Forelimb muscle (tissue), 1 donor: ENCODE measurements around the gene ZNF263. TPM values are rescaled to one million over a fixed set of nuclear protein-coding genes. Genes with fewer than 3 reads are reported as not detected.
A peak's percentile ranks its signal among the peaks of the same experiment; 100 is the strongest.

Experiments
- DNase-seq: peaks from one replicate; pipeline ENCODE4 v3.0.0-alpha.2; 2013; ENCODE audit warnings: low read depth
- polyA plus RNA-seq: library from polyadenylated mRNA; unstranded; fragments of 120-200 nt; gene quantifications from one replicate; pipeline ENCODE4 v1.2.1, GENCODE V29; 2013; ENCODE audit not compliant: insufficient read length

Gene ZNF263
- polyA plus RNA-seq = 29.9 TPM

DNA sequence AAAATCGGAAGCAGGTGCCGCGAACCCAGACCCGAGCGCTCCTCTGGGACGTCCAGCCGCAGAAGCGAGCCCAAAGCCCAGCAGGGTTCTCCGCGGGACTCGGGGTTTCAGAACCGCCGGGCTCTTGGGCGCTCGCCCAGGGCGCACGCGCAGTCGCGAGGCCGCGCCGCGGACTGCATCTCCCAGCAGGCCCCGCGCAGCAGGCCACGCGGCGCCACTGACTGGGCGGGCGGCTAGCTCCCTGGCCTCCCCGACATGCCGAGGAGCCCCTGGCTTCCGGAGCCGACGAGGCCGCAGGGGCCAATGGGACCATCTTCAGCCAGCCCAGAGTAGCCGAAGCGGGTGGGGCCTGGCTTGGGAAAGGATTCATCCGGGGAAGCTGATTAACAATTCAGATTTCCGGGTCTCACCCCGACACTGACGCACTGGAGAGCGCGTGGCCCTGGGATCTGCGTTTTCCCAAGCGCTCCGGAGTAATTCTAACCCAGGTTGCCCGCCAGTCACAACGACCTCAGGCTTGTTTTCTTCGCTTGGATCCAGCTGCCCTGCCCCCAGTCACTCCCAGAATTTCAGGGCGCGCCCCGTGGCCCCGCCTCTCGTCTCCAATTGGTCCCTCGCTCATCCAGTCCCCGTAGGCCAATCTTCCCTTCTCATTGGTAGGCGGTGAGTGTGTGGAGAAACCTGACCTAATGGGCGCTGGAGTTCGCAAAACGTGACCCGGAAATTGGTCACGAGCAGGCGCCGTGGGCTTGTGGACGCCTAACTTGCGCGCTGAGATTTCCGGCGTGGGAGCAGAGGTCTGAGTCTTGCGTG, at the start of gene ZNF263:
ZNF263 (plus strand) TSS at position 762 of the 813 bp plus-strand sequence. CDS start 328 bp downstream, outside the sequence.
- peak; percentile 98 for DNase-seq

DNA sequence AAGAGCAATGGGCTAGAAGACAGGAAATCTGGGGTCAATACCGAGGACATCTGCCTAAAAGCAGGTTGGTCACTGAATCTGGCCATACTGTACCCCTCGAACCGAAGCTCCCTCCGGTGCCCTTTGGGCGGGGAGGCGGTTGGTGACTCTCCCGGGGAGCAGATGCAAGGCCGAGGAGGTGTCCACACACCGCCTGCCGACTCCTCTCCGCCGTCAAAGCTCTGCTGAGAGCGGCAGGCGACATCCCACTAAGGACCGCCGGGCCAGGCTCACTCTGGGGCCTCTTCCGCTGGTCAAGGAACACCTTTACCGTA, 48.8 kb upstream of the ZNF263 start:
- DNase-seq = no peak

DNA sequence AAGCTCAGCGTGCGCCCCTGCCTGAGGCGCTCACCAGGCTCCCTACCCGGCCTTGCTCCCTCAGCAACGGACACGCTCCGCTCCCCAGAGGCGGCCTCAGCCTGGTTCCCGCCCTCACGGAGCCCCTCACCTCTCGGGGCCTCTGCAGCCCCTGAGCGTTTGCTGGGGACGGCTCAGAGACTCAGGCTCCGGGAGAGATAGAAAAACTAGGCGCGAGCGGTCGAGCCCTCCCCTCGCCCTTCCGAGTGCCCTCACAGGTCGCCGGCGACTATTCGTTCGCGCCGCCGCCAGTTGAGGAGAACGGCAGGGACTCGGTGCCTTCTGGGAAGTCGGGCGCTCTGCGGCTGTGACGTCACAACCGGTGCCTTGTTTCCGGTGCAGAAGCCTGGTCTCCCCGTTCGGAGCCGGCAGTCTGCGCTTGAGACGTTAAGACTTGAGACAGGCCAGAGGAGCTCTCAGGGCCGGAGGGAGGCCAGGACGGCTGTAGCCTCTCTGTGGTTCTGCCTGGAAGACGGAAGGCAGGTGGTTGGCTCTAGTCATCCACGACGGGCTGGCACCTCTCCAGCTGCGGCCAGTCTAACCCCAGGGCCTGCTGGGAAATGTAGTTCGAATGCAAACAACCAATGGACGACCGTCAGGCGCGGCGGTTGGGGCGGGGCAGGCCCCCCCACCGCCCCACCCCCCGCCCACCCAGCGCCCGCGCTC, 48.3 kb upstream of the ZNF263 start, which contains the start of gene ZNF200:
ZNF200 (minus strand) TSS at position 302 of the 705 bp plus-strand sequence. CDS start 1,403 bp downstream, outside the sequence.
- peak; percentile 91 for DNase-seq

DNA sequence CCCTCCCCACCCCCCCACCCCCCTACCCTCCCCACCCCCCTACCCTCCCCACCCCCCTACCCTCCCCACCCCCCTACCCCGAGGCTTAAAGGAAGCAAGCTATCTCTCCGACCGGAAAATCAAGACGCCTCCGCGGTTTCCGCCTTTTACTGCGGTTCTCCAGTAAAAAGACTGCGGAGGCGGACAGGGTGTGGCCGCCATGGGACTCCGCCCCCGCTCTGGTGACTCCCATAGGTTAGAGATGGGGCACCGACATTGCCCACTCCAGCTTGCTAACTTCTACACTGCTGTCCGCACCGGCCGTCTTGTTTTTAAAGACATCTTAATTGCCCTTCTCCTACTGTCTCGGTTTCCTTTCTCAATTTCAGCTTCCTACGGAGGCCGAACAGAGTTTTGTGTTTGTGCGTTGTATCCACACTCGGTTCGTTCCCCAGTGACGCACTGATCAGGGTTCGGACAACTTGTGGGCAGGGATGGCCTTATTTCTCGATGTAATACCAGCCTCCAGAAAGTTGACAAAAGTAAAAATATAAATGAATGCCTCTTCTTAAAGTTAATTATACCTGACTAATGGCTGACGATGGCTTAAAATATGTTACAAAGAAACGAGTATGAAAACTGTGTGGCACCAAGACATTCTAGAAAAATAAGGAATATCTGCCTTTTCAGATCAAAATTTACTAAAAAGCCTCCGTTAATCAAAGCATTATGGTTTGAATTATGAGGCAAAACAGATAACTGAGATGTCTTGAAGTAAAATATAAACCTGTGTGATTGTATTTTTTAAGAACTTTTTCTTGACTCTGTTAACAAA, 47.2 kb upstream of the ZNF263 start:
- no peak for DNase-seq

DNA sequence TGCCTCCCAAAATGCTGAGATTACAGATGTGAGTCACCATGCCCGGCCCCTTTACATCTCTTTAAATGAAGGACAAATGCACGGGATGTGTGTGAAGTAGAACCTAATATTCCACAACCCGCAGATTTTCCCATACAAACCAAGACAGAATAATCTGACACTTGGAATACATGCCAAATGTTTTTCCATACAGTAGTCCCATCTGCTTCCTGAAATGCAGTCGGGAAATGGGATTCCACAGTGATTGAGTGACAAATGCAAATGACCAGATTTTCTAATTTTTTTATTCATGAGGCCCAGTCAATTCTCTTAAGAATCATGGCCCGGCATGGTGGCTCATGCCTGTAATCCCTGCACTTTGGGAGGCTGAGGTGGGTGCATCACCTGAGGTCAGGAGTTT, 41.5 kb upstream of the ZNF263 start:
- no peak for DNase-seq

DNA sequence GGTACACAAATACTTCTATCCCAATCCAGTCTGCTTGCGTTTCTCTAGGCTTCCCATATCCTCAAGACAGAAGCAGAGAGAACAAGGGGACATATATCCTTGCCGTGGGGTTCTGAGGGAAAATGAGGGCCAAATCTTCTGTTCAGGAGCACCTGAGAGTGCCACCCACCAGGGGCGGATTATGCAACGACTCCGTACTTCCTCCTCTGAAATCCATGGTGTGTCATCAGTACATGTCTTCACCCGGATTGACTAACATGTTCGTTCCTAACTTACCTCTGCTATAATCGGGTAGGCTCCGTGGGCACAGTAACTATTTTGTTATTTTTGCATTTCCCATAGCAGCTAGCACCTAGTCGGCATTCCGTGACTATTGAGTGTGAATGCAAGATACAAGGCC, 40.6 kb upstream of the ZNF263 start:
- no peak for DNase-seq

DNA sequence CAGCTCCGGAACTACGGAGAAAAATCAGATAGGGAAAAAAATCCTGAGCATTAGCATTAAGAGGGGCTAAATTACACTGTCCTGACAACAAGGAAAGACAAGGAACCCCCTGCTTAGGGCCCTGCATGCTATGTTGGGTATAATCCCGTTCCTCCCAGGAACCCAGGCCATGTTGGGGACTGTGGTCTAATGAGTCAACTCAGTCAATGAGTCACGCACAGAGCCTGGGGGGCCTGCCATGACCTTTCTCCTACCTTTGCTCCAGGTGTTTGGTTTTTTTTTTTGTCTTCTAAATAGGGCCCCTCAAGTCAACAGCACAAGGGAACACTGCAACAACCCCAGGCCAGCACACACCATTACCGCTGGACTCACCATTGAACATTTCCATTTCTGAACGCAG, 39.4 kb upstream of the ZNF263 start:
- no peak for DNase-seq

DNA sequence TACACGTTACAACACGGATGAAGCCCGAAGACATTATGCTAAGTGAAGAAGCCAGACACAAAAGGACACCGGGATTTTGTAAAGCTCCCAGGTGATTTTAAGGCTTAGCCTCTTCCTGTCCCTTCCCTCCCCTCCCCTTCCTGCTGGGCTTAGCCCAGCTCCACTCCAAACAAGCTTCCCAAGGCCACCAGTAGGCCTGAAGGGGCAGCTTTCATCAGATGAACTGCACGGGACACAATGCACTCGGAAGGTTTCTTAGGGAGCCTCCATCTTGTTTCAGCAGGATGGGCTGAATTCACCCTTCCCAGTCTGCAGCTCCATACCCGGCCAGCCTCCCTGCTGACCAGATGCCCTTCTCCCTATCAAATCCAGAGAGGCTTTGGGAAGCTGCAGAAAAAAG, 37.3 kb upstream of the ZNF263 start:
- DNase-seq = no peak

DNA sequence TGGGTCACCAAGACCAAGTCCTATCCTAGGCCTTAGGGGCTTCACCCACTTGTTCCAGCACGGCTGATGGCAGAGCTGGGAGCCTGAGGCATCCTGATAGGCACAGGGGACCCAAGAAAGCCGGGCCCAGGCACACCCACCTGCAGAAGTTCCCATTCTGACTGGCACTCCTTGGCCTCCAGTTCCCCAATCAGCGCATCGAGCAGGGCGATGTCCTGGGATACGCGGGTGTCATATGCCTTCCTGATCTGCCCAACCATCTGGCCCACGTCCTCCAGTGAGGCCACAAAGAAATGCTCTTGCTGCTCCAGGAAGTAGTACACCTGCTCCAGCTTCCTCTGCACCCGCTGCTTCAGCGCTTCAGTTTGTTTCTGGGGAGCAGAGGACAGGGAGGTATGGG, 36.4 kb upstream of the ZNF263 start:
- DNase-seq = no peak

DNA sequence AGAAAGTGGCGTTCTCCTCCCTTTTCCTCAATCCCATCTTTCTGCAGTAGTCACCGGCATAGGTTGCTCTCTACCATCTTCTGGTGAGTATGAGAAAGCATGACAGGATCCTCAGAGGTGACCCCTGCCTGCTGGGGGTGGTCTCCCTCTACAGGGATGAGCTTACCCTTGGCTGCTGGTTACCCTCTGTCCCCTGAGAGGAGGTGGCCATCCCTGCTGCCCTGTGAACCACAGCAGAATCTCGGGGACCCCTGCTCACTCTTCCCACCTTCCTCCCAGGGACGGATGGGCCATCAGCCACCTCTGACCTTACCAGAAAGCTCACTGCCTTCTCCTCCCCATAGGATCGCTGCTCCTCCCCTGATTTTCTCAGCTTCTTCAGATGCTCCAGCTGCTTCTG, 34.7 kb upstream of the ZNF263 start:
- DNase-seq = no peak

DNA sequence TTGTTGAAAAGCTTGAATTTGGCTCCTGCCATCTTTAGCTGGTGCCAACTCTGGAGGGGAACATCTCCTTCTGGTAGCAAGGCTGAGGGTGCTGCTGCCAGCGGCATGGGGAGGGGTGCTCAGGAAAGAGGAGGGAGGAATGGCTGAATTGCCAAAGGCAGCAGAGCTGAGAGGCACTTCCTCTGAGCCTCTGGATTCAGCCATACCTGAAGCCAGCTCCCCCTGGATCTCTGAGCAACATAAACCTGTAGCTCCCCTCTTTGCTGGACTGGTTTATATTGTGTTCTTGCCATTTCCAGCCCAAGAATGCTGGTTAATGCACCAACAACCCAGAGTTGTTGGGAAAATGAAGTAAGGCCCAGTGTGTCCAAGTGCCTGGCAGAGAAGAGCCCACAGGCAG, 34.3 kb upstream of the ZNF263 start:
- DNase-seq = no peak

DNA sequence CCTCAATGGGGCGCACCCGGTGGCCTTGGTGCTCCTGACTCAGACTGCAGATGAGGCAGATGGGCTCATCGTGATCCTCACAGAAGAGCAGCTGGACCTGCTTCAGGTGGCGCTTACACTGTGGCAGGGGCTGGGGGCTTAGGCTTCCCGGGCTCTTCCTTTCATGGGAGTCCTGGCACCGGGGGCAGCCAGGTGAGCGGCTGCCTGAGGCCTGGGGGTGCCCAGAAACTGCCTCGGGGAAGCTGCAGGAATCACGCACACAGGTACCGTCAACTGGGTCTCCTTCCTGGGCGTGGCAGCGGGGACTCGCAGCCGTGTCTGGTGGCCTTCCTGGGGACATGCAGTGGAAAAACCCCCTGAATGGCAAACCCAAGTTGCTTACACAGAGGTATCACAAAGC, 33.8 kb upstream of the ZNF263 start:
- no peak for DNase-seq

DNA sequence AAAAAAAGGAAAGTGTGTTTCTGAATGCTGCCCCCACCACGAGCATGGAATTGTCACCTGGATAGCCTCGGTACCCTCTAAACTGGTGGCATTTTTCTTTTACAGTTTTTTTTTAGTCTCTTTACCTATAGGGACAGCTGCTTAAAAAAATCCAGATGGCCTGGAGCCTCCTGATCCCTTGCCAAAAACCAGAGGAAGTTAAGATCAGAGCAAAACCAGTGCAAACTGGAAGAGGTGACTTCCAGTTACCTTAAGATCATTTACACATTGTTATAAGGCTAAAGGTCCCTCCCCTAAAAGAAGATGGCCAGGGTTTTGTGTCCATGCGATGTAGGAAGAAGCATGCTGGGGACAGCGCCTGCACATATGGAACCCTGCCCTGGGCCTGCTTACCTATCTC, 30.3 kb upstream of the ZNF263 start:
- DNase-seq = no peak

DNA sequence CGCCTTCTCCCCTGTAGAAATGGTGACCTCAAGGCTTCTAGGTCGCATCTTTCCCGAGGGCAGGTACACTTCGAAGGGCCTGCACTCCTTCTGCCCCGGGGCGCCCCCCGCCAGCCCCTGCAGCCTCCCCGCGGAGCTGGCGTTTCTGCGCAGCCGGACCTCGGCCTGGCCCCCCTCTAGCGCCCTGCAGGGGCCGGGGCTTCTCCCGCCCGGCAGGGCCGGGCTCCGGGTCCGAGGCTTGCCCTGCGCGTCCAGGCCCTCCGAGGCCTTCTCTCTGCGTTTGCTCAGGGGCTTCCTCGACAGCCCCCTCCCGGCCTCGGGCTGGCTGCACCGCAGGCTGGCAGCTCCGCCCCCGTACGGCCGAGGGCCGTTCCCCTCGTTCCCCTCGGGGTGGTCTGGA, 29.0 kb upstream of the ZNF263 start:
- DNase-seq = no peak

DNA sequence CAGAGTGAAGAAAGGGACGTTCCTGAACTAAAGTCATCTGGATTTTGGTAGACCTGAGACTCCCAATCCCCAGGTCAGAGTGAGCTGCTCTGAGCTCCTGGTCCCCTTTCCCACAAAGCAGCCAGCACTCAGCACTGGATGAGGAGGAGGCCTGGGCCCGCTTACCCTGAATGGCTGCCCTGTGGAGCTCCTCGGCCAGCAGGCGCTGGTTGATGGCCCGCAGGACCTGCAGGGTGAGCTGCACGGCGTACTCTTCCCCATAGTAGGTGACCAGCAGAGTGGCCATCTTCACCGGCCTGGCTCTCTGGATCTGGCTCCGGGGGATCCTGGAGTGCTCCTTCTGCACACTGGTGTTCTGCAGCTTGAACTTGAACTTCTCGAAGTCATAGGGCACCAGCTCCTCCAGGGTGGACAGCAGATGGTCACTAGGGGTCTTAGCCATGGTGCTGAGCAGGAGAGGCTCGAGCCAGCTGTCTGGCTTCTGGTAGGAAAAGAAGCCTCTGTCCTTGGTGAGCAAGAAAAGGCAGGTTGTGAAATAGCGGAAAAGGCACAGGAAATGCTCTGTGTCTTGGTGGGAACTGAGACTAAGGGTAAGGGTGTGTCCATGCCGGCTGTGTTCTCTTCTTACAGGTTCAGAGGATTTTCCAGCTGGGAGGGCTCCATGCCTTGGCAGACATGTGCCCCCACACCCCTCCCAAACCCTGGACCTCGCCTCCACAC, 27.0 kb upstream of the ZNF263 start, which contains the start of gene MEFV:
MEFV (minus strand) TSS at position 488 of the 720 bp plus-strand sequence; CDS start at position 442, 46 bp downstream.
- DNase-seq = no peak

DNA sequence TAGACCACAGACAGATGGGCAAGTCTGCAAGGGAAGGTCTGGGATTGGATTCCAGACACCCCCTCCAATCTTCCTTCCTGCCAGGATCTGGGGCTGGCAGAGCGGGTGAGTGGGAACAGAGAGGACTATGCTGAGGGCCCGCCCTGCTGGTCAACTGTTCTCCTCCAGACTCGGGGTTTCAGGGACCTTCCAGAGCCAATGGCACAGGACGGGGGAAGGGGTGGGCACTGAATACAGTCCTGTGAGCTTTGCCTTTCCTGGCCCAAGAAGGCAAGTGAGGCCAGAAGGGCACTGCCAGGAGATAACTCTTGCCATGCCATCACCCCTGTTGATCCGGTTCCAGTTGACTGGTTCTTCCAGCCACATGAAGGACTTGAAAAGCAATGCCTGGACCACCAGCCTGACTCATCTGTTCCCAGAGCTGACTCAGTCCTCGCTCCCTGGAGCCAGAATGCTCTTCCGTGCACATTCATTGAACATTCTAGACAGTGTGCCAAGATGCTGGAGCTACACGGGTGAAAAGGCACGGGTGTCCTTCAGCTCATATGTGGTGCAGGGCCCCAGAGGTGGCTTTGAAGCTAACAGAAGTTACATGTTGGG, 26.3 kb upstream of the ZNF263 start:
- no peak for DNase-seq

DNA sequence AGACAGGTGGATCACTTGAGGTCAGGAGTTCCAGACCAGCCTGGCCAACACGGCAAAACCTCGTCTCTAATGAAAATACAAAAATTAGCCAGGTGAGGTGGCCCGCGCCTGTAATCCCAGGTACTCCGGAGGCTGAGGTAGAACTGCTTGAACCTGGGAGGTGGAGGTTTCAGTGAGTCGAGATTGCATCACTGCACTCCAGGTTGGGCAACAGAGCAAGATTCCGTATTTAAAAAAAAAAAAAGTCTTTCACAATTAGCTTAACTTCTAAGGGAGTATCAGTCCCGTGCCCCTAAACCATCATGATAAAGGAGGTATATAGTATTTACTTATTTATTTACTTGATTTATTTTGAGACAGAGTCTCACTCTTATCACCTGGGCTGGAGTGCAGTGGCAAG, 23.5 kb upstream of the ZNF263 start:
- no peak for DNase-seq

DNA sequence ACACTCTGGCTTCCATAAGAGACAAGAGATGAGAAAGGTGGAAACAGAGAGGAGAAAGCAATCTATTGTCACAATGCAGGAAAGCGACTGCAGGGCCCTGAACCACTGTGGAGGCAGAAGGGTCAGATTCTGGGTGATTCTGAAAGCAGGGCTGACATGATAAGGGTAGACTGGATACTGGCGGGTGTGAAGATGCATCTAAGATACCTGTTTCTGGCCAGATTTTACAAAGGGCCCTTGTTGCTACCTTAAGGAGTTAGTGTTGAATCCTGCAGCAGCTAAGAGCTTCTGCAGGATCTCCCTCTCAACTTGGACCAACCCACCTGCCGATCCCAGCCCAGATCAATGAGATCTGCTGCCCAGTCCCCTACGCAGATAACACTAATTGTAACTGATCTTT, 20.8 kb upstream of the ZNF263 start:
- no peak for DNase-seq

DNA sequence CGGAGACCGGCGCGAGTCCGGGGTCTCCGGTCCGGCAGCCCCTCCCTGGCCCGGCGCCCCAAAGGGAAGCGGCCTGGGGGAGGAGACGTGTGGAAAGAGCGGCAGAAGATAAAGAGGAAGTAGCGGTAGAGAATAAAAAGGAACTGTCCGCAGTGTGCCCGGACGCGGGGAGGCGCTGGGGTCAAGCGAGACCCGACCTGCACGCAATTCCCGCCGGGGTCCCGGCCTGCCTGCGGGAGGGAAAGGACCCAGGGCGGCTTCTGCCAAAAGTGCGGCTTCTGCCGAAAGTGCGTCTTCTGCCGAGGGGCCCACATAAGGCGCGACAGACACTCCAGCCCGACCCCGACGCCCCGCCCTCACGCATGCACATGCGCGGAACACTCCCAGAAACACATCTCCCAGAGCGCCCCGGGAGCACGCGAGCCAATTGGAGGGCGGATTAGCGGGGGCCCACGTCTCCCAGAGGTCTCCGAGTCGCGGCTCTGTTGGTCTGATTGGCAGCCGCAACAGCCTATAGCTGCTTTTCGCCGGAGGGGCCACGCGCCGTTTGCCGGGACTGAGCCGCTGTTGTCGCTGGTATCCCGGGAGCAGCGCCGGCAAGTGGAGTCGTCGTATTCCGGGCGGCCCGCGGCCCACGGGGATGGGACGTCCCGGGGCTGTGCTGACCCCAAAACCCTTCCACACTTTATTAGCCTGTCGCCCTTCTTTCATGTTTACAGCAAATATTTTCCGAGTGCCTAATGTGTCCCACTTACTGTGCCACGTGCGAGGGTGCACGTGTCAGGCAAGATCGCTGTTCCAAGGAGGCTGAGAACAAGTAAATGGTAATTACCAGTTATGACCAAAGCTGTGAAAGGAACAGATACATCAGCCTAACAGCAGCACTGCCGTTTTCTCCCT, 18.9 kb upstream of the ZNF263 start:
- DNase-seq = peak; percentile 82

DNA sequence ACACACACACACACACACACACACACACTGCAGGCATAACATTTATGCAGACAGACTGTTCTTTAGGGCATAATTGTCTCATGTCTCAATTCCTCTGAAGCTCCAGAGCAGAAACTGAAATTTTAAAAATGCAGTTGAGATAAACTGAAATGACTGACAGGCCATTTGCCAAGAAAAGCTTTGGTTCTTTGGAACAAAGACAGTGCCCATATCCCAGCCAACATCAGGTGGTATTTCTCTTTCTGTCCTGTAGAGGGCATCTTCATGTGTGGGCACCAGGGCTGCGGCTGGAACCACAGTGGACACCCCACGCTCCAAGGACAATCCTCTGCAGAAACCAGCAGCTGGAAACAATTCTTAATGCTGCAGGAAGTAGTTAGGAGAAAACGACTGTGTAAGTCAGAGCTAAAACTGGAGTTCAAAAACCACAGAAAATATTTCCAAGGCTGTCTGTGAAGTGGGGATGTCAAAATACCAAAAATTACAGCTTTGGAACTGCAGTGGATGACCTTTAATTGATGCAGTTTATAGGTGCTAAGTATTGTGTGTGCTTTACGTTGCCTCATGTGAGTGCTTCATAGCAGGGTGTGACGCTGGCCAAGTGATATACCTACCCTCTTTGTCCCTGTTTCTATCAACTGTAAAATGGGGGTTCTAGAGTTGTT, 16.3 kb upstream of the ZNF263 start:
- no peak for DNase-seq
